GM12878 (cell line): ENCODE results near the gene C4orf51. TPM values are rescaled to one million over a fixed set of nuclear protein-coding genes. Genes with fewer than 3 reads are reported as not detected.

Experiments used
- ATAC-seq: fragments of 200-7000 bp; cut with Tn5 transposase; 3 replicates; pipeline ENCODE4 v1.9.1; 2020; ENCODE audit warnings: mild to moderate bottlenecking, moderate library complexity
- BruUV-seq: library from RNA; stranded (reverse); fragments of 400-500 nt; replicated peaks from 2 replicates; lab custom pipeline; 2021; lab: Mats Ljungman, UMichigan
- CTCF ChIA-PET: fragments of 300-600 bp; sonication (Branson Sonifier 250); formaldehyde crosslinking; extraction: SDS; loops from one replicate; lab custom pipeline; 2021; ENCODE audit warnings: inconsistent platforms; lab: Yijun Ruan, JAX
- POLR2A ChIA-PET: fragments of 350-600 bp; formaldehyde crosslinking; extraction: SDS; loops from one replicate; lab custom pipeline; 2021; ENCODE audit warnings: inconsistent platforms; lab: Charles Lee
- RAD21 ChIA-PET: fragments of 300-600 bp; sonication (Branson Sonifier 250); formaldehyde crosslinking; loops from one replicate; lab custom pipeline; 2023; ENCODE audit warnings: antibody characterized with exemption; ENCODE audit not compliant: unreplicated experiment; lab: Charles Lee
- SMC1A ChIA-PET: fragments of 300-600 bp; sonication (Branson Sonifier 250); formaldehyde crosslinking; loops from one replicate; lab custom pipeline; 2023; ENCODE audit not compliant: unreplicated experiment, uncharacterized antibody; lab: Charles Lee
- DNase-seq: peaks from one replicate; pipeline ENCODE4 v3.0.0-alpha.2; 2011; ENCODE audit warnings: low read depth, low spot score
- FAIRE-seq: peaks from 3 replicates; lab custom pipeline; 2011; peaks lifted over from hg19 to GRCh38; lab: Jason Lieb, UNC
- H2AFZ ChIP-seq: 2 replicates; pipeline ENCODE4 v1.6.0; 2011; ENCODE audit warnings: low read depth, low read length, control low read depth; ENCODE audit not compliant: control insufficient read depth
- H3K27ac ChIP-seq: 2 replicates; pipeline ENCODE4 v1.5.1; 2011; ENCODE audit warnings: control low read depth; ENCODE audit not compliant: control insufficient read depth, insufficient read depth
- H3K27me3 ChIP-seq, 2 experiments: replicated peaks in 1 of 2; 2 replicates each; pipeline versions ENCODE4 v1.6.0 to v1.6.1; 2011; ENCODE audit warnings: low read length in 1 of 2; ENCODE audit not compliant: control insufficient read depth in 2 of 2, insufficient read depth in 2 of 2
- H3K36me3 ChIP-seq, 2 experiments: 2 replicates each; pipeline ENCODE4 v1.5.1; 2011; ENCODE audit warnings: low read length in 1 of 2; ENCODE audit not compliant: control insufficient read depth in 2 of 2, insufficient read depth in 2 of 2
- H3K4me1 ChIP-seq: 2 replicates; pipeline ENCODE4 v1.6.1; 2011; ENCODE audit warnings: mild to moderate bottlenecking, low read length, moderate library complexity, mixed read lengths; ENCODE audit not compliant: control insufficient read depth, insufficient read depth
- H3K4me2 ChIP-seq: 2 replicates; pipeline ENCODE4 v1.6.0; 2011; ENCODE audit warnings: control low read depth; ENCODE audit not compliant: control insufficient read depth, insufficient read depth
- H3K4me3 ChIP-seq: fragments of 200-600 bp; sonication (generic); 2 replicates; pipeline ENCODE4 v1.5.1; 2016
- H3K79me2 ChIP-seq: 2 replicates; pipeline ENCODE4 v1.6.0; 2011; ENCODE audit warnings: low read length; ENCODE audit not compliant: control insufficient read depth, insufficient read depth
- H3K9ac ChIP-seq: 2 replicates; pipeline ENCODE4 v1.8.0; 2011; ENCODE audit warnings: low read length, control low read depth, mixed read lengths; ENCODE audit not compliant: control insufficient read depth, insufficient read depth
- H3K9me3 ChIP-seq: replicated peaks from 3 replicates; pipeline ENCODE4 v1.5.1; 2011; ENCODE audit warnings: mild to moderate bottlenecking, low read length; ENCODE audit not compliant: control insufficient read depth, insufficient read depth
- H4K20me1 ChIP-seq: 2 replicates; pipeline ENCODE4 v1.6.0; 2011; ENCODE audit not compliant: control insufficient read depth, insufficient read depth
- BHLHE40 ChIP-seq, 2 experiments: fragments of 450-650 bp in 1 of 2; IDR thresholded peaks; 2 replicates each; pipeline ENCODE4 v1.6.1; 2011 to 2017; ENCODE audit warnings: low read depth in 2 of 2, borderline replicate concordance in 1 of 2, improper control_type of control experiment in 1 of 2, low read length in 1 of 2, mild to moderate bottlenecking in 1 of 2
- CBFB ChIP-seq: IDR thresholded peaks from 2 replicates; pipeline ENCODE4 v1.6.1; 2016; ENCODE audit warnings: antibody characterized with exemption, low read depth
- DPF2 ChIP-seq: fragments of 450-650 bp; IDR thresholded peaks from 2 replicates; pipeline ENCODE4 v1.6.1; 2017; ENCODE audit warnings: mild to moderate bottlenecking
- HDGF ChIP-seq: fragments of 450-650 bp; IDR thresholded peaks from 2 replicates; pipeline ENCODE4 v1.6.1; 2016; ENCODE audit warnings: antibody characterized with exemption
- IKZF1 ChIP-seq: fragments of 450-650 bp; conservative IDR thresholded peaks from 2 replicates; pipeline ENCODE4 v1.6.1; 2017; ENCODE audit warnings: antibody characterized with exemption, mild to moderate bottlenecking
- IRF5 ChIP-seq: fragments of 450-650 bp; IDR thresholded peaks from 2 replicates; pipeline ENCODE4 v1.6.1; 2017; ENCODE audit warnings: borderline replicate concordance
- MYB ChIP-seq: fragments of 150-350 bp; IDR thresholded peaks from 2 replicates; pipeline ENCODE4 v1.6.1; 2014; ENCODE audit warnings: mild to moderate bottlenecking, low read depth, low read length, borderline replicate concordance
- NBN ChIP-seq: fragments of 450-650 bp; IDR thresholded peaks from 2 replicates; pipeline ENCODE4 v1.6.1; 2016
- NR2C1 ChIP-seq: fragments of 450-650 bp; IDR thresholded peaks from 2 replicates; pipeline ENCODE4 v1.6.1; 2017; ENCODE audit warnings: antibody characterized with exemption, mild to moderate bottlenecking, moderate library complexity
- NR2F1 ChIP-seq: fragments of 450-650 bp; conservative IDR thresholded peaks from 2 replicates; pipeline ENCODE4 v1.6.1; 2017; ENCODE audit warnings: mild to moderate bottlenecking
- PBX3 ChIP-seq: IDR thresholded peaks from 2 replicates; pipeline ENCODE4 v1.6.1; 2011; ENCODE audit warnings: mild to moderate bottlenecking, low read depth, low read length, moderate library complexity; ENCODE audit not compliant: insufficient replicate concordance
- RUNX3 ChIP-seq: IDR thresholded peaks from 2 replicates; pipeline ENCODE4 v1.6.1; 2012; ENCODE audit warnings: low read length, inconsistent platforms
- SIN3A ChIP-seq: IDR thresholded peaks from 2 replicates; pipeline ENCODE4 v1.6.1; 2012; ENCODE audit warnings: low read depth, low read length, improper control_type of control experiment
- TCF3 ChIP-seq: IDR thresholded peaks from 2 replicates; pipeline ENCODE4 v1.6.1; 2012; ENCODE audit warnings: low read depth, mild to moderate bottlenecking, low read length, borderline replicate concordance; ENCODE audit not compliant: insufficient read depth
- ZBED1 ChIP-seq: IDR thresholded peaks from 2 replicates; pipeline ENCODE4 v1.6.1; 2016; ENCODE audit warnings: borderline replicate concordance
- ZNF24 ChIP-seq: fragments of 450-650 bp; IDR thresholded peaks from 2 replicates; pipeline ENCODE4 v1.6.1; 2017; ENCODE audit warnings: antibody characterized with exemption, mild to moderate bottlenecking
- ZNF622 ChIP-seq: fragments of 450-650 bp; IDR thresholded peaks from 2 replicates; pipeline ENCODE4 v1.6.1; 2017; ENCODE audit warnings: mild to moderate bottlenecking, inconsistent platforms
- WGBS: methylation state at CpG from one replicate; pipeline ENCODE4 v1.1.6; 2016; ENCODE audit warnings: low lambda C conversion rate; ENCODE audit not compliant: insufficient replicate concordance, insufficient coverage; ENCODE audit errors: missing lambda C conversion rate; 5-methylcytosine and 5-hydroxymethylcytosine counted together
- in situ Hi-C: fragments of 300-500 bp; cut with MboI; formaldehyde crosslinking; loops from 9 replicates; pipeline ENCODE4 v1.14.3; 2018; ENCODE audit warnings: mixed read lengths
- intact Hi-C: fragments of 100-400 bp; cut with micrococcal nuclease; formaldehyde crosslinking; loops from one replicate; pipeline ENCODE4 v1.14.2; 2022; ENCODE audit not compliant: unreplicated experiment
- polyA plus RNA-seq, 11 experiments: library from polyadenylated mRNA; depleted of rRNA in 4 of 11; unstranded in 6 of 11; stranded (reverse) in 5 of 11; fragments of >200 nt; fragmentation: Nextera tagmentation in 4 of 11; fragmentation: Illumina TruSeq in 1 of 11; extraction: Ambion mirVana in 4 of 11; extraction: Trizol in 1 of 11; gene quantifications; 1 replicate in 1 of 11; 2 replicates in 10 of 11; pipeline versions ENCODE4 v1.2.1 to v1.2.3, GENCODE V29; 2011 to 2016; ENCODE audit warnings: inconsistent platforms in 2 of 11, missing spikeins in 2 of 11, low read depth in 1 of 11
- total RNA-seq, 4 experiments: library from RNA; depleted of rRNA in 3 of 4; stranded (reverse); fragments of >200 nt in 3 of 4; fragmentation: Illumina TruSeq in 1 of 4; extraction: Trizol in 1 of 4; gene quantifications; 2 replicates each; pipeline versions ENCODE4 v1.2.1 to v1.2.3, GENCODE V29; 2013 to 2021

C4orf51 gene
- total and polyA plus RNA-seq, 10 of the 15 experiments (the other 5 are each of a cell fraction or from before 2014, with no cell fraction given) = not detected

GRCh38 chr4:145720656-145721055, 40.7 kb downstream of the C4orf51 start:
- FAIRE-seq (no peak), ATAC-seq (peak; percentile 61), DNase-seq (no peak)
- H3K27me3 ChIP-seq = no peaks in the 10 kb centered on the region
- H3K36me3 ChIP-seq = no peaks in the 10 kb centered on the region
- BruUV-seq = no TSS peak
- POLR2A ChIA-PET = interaction anchor here (1.1 kb wide), 1 partner anchor 101 kb away, joined by 4 read pairs; the partner anchor contains the start of gene MMAA
- in situ Hi-C loops (no loop called here), intact Hi-C loops (no loop called here)
- peak overlapping the region; percentile 28; the same call in 1 of the 2 replicates for H3K27ac ChIP-seq
- peak overlapping the region; percentile 30 for H3K4me2 ChIP-seq
- H3K4me1 ChIP-seq = peaks cover 10% of the 10 kb centered on the region
- H2AFZ ChIP-seq = peak overlapping the region; percentile 41
- no peaks in the 10 kb centered on the region for H4K20me1 ChIP-seq
- no peak overlapping the region for H3K4me3 ChIP-seq
- H3K9ac ChIP-seq = no peak overlapping the region
- H3K9me3 ChIP-seq = no peaks in the 10 kb centered on the region
- TF ChIP-seq NR2C1 (peak; percentile 43; the same call in 1 of the 2 replicates), BHLHE40 (IDR thresholded peaks at IDR 0.05; ENCODE audit: borderline replicate concordance in 1 of 2, low read depth in 2 of 2, low read length in 1 of 2) (no peak), RUNX3 (0 out of 2 replicates have a peak, but pooled peaks have one; percentile 2), NR2F1 (peak; percentile 79), CBFB (no peak)
- SMC1A ChIA-PET = interaction anchor here (0.8 to 1.4 kb wide), 5 partner anchors 10 to 110 kb away, joined by 3 to 5 read pairs (median 3); no protein-coding TSS in a partner anchor
- RAD21 ChIA-PET = interaction anchor here (0.5 to 1.9 kb wide), 6 partner anchors 11 to 532 kb away, joined by 3 to 8 read pairs (median 3); no protein-coding TSS in a partner anchor
- CTCF ChIA-PET = interaction anchor here (1.7 kb wide), 1 partner anchor 104 kb away, joined by 4 read pairs; no protein-coding TSS in a partner anchor
- H3K79me2 ChIP-seq = no peaks in the 10 kb centered on the region
- 50% methylated on average over 3 of the region's 3 CpGs for WGBS

- no peak overlapping the region for H2AFZ ChIP-seq
- H3K9ac ChIP-seq = no peak overlapping the region
- FAIRE-seq (no peak), DNase-seq (no peak), ATAC-seq (0 out of 3 replicates have a peak, but pooled peaks have one; percentile 15)
- in situ Hi-C loops = no loop called here
- intact Hi-C loops = no loop called here
- no peak overlapping the region for H3K4me3 ChIP-seq
- no peaks in the 10 kb centered on the region for H3K9me3 ChIP-seq
- ChIA-PET POLR2A (no interaction called here), CTCF (interaction anchor here (0.8 to 1.9 kb wide), 3 partner anchors 99 to 191 kb away, joined by 3 to 7 read pairs (median 3); no protein-coding TSS in a partner anchor), SMC1A (interaction anchor here (1.3 kb wide), 1 partner anchor 129 kb away, joined by 3 read pairs; no protein-coding TSS in a partner anchor), RAD21 (no interaction called here)
- 100% methylated on average over 1 of the region's 1 CpG for WGBS
- H3K27me3 ChIP-seq = no peaks in the 10 kb centered on the region
- H3K4me1 ChIP-seq = peaks cover 10% of the 10 kb centered on the region
- no peaks in the 10 kb centered on the region for H4K20me1 ChIP-seq
- H3K79me2 ChIP-seq = no peaks in the 10 kb centered on the region
- no TSS peak for BruUV-seq
- no peak overlapping the region for H3K4me2 ChIP-seq
- no peaks in the 10 kb centered on the region for H3K36me3 ChIP-seq
- no peak overlapping the region for H3K27ac ChIP-seq
- TF ChIP-seq DPF2 (no peak), ZNF622 (no peak), HDGF (no peak), NBN (no peak), MYB (no peak), NR2C1 (no peak), ZBED1 (no peak), TCF3 (no peak), ZNF24 (no peak), PBX3 (no peak), IKZF1 (no peak), SIN3A (no peak), IRF5 (no peak)
These were observed 42.6 kb downstream of the C4orf51 start for GRCh38 chr4:145722561-145722960.
